GM21723 (cell line): ENCODE measurements around the gene TACR1.

Source experiments
- ATAC-seq: cut with Tn5 transposase; IDR thresholded peaks from one replicate; pipeline ENCODE4 v1.9.1; 2021; ENCODE audit warnings: mild to moderate bottlenecking, moderate library complexity; ENCODE audit not compliant: unreplicated experiment

The TACR1 gene

DNA sequence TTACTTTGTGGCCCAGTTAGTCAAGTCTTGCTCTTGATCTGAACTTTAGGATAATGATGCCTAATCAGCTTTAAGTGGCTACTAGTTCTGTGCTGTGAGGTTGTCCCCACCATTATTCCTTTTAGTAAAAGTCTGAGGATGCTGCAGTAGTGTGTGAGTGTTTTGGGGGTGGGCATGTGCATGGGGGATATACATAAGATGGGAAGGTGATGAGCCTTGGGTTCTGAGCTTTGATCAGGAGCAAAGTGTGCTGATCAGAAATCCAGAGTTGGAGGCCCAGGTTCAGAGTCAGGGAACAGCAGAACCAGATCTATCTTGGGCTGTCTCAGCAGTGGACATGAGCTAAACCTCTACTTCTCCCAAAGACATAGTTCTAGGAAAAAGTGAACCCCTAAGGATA is 174.1 kb downstream of the TACR1 start:
- ATAC-seq: no peak

DNA sequence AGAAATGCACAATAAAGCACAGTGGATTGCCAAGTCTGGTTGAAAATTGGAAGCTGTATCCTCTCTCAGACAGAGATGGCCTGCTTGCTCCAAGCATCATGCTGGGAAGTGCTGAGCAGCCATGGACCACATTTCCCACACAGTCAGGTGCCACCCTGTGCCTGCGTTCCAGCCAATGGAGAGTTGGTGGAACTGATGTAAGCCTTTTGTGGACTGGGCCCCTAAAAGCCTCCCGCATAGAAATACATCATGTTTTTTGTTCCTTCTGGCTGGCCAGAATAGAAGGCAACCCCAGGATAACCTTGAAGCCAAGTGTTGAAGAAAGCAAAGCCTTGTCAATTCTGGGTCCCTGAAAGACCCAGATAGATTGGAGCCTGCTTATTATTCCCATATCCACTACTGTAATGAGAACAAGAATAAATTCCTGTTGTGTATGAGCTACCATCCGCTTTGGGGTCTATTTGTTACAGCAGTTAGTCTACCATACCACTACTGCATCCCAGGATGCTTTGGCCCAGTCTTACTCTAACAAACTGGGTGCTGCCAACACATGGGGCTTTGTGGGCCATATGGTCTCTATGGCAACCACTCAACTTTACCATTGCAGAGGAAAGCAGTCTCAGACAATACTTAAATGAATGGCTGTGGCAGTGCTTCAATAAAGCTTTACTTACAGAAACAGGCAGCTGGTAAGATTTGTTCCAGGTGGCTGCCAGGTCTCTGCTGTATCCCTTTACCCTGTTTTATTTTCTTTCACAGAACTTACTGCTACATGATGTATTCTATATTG is 175.5 kb downstream of the TACR1 start:
- no peak for ATAC-seq

DNA sequence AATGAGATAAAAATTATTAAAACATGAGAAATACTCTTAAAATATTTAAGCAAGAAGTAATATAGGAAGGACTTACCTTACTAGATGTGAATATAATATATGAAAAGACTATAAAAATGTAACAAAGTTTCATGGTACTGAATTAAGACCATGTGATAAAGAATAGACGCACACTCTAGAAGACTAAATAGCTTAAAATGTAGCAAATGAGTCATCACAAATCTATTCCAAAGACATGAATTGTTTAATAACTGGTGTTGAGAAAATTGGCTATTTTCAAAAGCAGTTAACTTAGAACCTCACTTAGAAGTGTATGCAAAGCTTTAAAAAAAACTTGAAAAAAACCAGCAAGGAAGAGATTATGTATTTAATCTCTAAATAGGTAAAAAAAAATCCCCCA is 176.8 kb downstream of the TACR1 start:
- no peak for ATAC-seq

DNA sequence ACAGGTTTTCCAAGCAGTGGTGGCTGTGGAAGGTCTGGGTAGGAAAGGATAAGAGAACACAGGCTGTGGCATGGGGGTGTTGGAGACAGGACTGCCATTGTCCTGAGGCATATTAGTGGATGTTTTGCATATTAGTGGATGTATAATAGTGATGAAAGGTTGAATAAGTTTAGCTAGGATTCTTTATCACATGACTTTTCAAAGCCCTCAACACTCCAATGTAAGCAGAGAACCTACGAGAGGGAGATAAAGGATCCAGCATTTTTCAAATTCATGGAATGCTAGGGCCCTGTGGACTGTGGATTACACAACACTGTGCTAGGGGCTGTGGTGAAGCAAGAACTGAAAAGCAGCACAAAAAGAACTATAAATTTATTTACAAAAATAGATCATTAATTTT is 177.6 kb downstream of the TACR1 start:
- no peak for ATAC-seq

DNA sequence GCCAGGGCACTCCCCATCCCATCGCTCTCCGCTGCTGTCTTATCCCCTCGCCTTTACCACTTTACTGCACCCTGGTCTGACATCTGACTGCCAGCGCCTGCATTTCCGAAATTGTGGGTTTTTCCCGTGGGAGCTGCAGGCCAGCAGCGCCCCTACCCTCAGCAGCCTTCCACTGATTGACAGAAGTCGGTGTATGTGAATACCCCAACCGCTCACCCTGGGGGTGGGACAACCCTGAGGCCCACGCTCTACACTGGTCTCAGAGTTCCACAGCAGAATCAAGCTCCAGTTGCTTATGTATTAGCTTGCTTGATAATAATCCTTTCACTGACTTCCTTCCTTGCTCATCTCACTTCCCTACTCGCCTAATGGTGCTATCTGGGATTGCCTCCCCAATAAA is 178.8 kb downstream of the TACR1 start:
- no peak for ATAC-seq

DNA sequence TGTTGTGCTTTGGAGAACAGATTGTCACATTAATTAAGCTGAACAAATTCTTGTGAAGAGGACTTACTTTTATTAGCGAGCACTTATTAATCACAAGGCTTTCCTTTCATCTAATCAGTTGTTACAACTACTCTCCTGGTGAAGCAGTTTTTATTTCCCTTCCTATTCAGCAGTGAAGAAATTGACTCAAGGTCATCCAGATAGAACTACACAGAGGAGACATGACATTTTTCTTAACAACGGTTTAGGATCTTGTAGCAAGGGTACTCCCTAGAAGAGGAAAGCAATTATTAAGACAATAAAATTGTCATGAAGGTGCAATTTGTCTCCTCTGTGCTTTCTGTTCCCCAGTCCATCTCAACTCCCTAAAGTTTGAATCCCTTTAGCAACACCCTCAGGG is 179.5 kb downstream of the TACR1 start:
- ATAC-seq: no peak

DNA sequence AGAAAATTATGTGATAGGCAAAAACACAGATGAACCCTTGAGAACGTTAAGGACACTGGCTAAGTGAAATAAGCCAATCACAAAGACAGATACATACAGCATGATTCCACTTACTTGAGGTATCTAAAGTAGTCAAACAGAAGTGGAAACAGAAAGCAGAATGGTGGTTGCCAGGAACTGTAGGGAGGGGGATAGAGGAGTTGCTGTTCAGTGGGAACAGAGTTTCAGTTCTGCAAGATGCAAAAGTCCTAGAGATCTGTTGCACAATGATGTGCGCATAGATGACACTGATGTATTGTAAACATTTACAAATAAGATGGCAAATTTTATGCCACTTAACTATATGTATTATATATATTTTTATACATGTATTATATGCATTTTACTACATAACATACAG is 181.2 kb downstream of the TACR1 start:
- no peak for ATAC-seq

DNA sequence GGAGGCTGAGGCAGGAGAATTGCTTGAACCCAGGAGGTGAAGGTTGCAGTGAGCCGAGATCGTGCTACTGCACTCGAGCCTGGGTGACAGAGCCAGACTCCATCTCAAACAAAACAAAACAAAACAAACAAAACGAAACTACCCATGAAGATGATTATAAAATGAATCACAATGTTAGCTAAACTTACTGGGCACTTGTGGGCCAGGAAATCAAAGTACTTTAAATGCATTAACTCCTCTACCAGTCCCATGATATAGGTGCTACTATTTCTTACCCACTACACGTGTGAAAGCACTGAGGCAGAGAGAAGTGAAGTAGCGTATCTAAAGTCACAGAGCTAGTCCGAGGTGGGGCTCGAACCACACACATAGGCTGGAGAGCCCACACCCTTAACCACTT is 187.2 kb downstream of the TACR1 start:
- ATAC-seq: no peak

DNA sequence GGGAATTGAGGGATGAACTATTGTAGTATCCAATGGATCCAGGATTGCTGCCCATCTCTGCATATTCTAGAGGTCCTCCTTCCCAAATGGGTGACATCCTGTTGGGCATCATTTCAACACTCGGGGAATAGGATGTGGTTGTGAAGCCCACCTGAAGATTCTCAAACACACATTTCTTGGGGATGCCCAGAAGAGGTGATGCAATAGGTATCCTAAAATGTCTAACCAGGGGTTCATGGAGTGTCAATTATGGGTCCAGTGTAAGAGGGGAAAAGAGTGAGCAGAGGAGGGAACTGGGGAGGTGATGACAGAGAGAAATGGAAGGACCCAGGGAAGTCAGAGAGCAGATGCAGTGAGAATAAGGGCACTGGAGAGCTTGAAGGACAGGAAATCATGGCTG is 188.7 kb downstream of the TACR1 start:
- no peak for ATAC-seq

DNA sequence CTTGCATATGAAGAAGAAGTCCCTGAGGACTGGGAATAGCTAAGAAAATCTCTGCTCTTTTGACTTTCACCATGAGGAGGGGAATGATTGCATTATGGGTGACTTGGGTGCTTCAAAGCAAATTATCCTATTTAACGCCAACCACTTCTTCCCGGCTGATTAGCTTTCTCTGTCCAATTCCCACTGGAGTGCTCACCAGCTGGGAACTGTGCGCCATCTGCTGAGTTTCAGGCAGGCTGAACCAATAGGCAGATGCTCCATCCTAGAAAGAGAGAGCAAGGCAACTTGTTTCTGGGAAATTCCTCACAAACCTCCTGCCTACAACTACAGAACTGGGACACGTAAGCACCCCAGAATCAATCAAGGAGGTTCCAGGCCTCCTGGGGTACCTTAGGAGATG is 191.5 kb downstream of the TACR1 start:
- no peak for ATAC-seq

DNA sequence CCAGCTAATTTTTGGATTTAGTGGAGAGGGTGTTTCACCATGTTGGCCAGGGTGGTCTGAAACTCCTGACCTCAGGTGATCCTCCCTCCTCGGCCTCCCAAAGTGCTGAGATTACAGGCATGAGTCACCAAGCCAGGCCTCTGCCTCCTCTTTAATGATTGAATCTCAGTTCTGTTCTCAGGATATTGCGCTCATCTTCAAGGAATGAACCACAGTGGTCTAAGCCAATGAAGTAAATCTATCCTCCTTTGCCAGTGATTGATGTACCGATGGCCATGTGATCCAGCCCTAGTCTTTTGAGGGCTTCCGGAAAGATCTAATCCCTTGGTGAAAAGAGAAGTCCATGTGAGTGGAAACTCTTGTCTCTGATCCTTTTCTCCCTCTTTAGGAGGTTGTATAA is 192.3 kb downstream of the TACR1 start:
- ATAC-seq: no peak

DNA sequence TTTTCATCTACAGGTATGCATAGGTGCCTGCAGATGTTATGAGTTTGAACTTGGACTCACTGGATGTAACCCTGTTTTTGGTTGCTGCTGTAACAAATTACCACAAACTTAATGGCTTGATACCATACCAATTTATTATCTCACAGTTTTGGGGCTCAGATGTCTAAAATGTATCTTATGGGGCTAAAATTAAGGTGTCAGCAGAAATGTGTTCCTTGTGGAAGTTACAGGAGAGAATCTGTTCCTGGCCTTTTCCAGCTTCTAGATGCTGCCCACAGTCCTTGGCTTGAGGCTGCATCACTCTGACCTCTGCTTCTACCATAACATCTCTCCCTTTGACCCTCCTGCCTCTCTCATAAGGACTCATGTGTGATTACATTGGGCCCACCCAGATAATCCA is 193.3 kb downstream of the TACR1 start:
- no peak for ATAC-seq

DNA sequence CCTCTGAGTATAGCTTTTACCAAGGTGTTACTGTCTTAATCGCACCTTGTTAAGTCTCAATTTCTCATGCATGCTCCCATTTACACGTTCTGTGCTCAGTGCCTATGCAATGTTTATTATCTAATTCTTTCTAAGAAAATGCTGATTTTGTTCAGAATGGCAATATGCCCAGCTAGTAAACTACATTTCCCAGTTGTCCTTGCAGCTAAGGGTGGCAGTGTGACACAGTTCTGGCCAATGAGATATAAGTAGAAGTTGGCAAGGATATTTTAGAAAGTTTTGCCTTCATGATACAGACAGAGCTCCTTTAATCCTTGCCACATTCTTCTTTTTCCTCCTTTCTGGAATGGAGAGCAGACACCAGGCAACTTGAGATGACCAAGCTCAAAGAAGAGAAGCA is 195.5 kb downstream of the TACR1 start:
- no peak for ATAC-seq

DNA sequence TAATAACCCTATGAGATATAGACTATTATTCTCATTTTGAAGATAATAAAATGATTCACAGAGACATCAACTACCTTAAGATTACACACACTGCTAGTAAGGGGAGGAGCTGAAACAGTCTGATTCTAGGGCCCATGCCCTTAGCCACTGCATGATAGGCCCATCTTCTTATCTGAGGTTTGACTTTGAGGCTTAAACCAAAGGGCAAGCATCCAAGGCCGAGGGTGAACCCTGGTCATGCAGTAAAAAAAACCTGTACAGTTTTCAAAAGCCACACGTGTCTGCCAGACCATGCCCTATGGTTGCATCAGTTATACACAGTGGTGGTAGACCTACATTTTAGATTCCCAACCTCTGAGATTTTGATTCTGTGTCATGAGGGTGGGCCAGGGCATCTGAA is 196.0 kb downstream of the TACR1 start:
- no peak for ATAC-seq

DNA sequence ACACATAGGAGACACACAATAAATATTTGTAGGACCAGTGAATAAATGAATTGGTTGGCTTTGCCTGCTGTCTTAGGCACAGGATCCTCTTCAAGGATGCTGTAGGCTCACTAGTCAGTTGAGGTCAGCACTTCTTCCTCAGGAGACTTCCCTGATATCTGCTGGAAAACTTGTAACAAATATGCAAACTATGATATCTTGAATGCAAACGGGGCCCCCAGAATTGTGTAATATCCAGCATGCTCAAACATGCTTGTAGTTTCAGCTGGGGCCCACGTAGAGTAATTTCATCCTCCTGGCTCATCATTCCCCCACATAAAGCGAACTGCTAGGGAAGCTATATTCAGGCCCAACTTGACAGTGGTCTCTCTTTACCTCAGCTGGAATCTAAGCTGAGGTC is 197.3 kb downstream of the TACR1 start:
- no peak for ATAC-seq

DNA sequence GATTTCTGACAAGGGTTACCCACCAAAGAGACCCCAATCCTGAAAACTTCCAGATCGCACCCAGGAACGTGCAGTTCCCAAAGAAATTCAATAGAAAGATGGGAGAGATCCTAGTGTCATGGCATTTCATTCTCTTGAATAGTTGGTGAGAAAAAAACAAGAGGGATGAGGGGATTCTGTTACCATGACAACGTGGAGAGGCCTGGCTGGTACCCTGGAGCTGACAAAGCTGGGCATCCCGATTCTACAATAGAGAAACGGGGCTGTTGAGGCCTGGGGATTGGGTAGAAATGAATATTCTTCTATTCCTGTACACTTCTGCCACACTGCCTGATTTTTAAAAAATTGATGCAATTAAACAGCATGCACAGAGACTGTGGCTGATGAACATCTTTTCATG is 199.9 kb downstream of the TACR1 start:
- no peak for ATAC-seq
